HG02642 (cell line): ENCODE results near the gene SERPINA5.
"Not testable (repeated sequence)": the region's sequence is repeated elsewhere in the genome, so short reads cannot be mapped to it uniquely, and the experiment has no call there.

Experiments
- ATAC-seq: cut with Tn5 transposase; IDR thresholded peaks from one replicate; pipeline ENCODE4 v1.9.1; 2021; ENCODE audit warnings: mild to moderate bottlenecking; ENCODE audit not compliant: unreplicated experiment, poor library complexity

SERPINA5 gene

GRCh38 chr14:94597788-94598187 lies 16.6 kb downstream of the SERPINA5 start:
- no peak for ATAC-seq

GRCh38 chr14:94598506-94598815 lies 17.2 kb downstream of the SERPINA5 start:
- no peak for ATAC-seq

DNA sequence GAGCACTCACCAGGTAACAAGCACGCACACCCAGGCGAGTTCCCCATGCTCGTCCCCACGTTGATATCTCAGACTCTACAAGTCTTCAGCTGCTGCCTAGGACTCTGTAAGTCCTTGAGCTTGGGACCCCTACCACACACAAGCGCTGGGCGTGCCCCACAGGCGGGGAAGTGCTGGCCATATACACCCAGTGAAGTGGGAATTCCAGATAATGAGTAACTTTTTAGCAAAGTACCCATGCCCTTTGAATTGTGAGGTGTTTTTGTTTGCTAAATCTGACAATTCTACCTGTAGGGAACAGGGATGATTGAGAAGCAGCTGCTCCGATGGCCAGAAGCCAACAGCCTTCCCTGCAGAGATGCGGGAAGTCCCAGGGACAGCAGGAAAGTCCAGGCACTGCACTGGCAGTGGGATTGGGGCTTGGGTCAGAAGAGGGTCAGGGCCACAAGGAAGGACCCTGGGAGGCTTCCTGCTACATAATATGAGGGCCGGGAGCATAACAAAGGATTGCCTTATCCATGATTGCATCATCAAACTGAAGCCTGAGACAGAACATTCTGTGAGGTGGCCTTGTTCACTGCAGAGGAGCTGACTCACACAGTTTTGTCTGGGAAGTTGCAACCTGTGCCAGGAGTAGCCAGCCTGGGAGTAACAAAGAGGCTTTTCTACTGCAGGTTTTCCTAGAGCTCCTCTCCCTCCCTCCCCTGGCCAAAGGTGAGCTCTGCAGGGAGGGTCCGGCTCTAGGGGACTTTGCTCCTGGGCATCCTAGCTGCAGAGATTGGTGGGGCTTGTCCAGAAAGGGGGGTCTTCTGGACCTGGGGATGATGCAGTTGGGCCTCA lies 17.8 kb downstream of the SERPINA5 start:
- no peak for ATAC-seq

GRCh38 chr14:94599656-94600004 lies 18.4 kb downstream of the SERPINA5 start:
- ATAC-seq, result no peak

DNA sequence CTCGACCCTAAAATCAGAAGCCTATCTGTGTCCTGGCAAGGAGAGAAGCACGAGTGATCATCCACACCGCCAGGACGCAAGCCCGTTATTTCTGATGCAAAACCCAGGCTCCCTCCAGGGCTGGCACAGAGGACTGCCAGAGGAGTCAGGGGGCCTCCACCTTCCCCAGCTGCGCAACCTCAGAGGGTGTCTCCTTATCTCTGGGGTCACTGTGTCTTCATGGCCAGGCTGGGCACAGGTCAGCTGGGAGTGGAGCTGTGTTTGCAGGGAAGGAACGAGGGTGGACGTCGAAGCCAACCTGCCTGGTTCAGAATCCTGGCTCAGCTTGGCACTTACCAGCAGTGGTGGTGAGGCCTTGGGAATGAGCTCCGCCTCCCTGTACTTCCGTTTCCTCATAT lies 18.9 kb downstream of the SERPINA5 start:
- no peak for ATAC-seq

DNA sequence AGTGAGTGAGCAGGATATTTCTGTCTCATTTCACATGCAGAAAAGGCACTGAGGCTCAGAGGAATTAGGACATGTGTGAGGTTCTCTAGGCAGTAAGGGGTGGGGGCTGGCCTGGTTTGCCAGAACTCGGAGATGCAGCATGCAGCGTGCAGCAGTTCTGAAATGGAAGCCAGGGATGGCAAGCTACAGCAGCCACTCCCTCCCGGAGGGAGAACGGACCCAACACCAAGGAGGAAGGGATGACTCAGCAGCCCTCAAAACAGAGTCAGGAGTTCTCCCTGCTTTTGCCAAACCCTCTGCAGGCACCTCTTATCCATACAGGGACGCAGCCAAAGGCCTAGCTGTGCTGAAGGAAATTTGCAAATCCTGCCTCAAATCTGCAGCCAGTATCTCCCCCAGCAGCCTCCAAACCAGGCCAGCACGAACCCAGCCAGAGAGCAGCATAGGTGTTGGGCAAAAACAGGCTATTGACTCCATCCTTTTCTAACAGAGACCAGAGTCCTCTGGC lies 20.7 kb downstream of the SERPINA5 start:
- ATAC-seq, result no peak

DNA sequence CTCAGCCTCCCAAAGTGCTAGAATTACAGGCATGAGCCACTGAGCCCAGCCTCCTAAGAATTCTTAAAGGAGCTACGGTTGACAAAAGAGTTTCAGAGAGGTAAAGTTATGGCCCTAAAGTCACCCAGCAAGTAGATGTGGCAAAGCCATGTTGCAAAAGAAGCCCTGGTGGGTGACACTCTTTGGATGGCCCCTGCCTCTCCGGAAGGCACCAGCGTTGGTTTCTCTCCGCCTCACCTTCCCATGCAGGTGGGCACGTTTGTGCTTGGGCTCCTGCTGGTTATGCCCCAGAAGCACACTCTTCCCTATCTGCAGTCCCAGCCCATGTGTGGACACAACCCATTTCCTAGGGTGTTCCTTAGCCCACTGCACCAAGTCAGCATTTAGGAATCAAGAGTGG lies 21.5 kb downstream of the SERPINA5 start:
- no peak for ATAC-seq

GRCh38 chr14:94605361-94605760 lies 24.1 kb downstream of the SERPINA5 start:
- ATAC-seq, result no peak

- not testable (repeated sequence) for ATAC-seq
Measured at GRCh38 chr14:94608966-94609365, 27.7 kb downstream of the SERPINA5 start.

DNA sequence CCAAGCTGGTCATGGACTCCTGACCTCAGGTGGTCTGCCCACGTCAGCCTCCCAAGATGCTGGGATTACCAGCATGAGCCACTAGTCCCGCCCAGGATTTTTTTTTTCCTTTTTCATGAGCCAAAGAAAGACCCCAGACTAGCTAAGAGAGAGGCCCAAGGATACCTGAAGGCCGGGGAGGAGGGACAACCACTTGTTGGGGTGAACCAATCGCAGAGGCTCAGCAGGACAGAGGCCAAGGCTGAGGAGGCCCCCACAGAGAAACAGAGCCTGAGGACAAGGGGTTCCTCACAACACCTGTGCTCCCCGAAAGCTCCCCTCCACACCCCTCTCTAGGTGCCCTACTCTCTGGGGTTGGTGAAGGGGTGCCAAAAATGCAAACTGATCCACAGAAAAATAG lies 30.0 kb downstream of the SERPINA5 start:
- ATAC-seq, result no peak

- no peak for ATAC-seq
Measured at GRCh38 chr14:94612174-94612573, 30.9 kb downstream of the SERPINA5 start, which contains the start of gene SERPINA3. TSS of gene SERPINA3 (plus strand) at chr14:94612391. CDS start at chr14:94614442, 2,051 bp downstream.

GRCh38 chr14:94612580-94613554 lies 31.6 kb downstream of the SERPINA5 start:
- no peak for ATAC-seq

GRCh38 chr14:94613720-94614644 lies 32.8 kb downstream of the SERPINA5 start:
- ATAC-seq, result no peak

DNA sequence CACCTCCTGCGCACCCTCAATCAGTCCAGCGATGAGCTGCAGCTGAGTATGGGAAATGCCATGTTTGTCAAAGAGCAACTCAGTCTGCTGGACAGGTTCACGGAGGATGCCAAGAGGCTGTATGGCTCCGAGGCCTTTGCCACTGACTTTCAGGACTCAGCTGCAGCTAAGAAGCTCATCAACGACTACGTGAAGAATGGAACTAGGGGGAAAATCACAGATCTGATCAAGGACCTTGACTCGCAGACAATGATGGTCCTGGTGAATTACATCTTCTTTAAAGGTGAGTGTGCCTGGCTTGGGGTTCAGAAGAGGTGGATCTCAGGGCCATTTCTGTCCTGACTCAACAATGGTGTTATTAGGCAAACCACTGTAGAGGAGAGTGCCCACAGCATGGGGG lies 33.6 kb downstream of the SERPINA5 start:
- no peak for ATAC-seq

DNA sequence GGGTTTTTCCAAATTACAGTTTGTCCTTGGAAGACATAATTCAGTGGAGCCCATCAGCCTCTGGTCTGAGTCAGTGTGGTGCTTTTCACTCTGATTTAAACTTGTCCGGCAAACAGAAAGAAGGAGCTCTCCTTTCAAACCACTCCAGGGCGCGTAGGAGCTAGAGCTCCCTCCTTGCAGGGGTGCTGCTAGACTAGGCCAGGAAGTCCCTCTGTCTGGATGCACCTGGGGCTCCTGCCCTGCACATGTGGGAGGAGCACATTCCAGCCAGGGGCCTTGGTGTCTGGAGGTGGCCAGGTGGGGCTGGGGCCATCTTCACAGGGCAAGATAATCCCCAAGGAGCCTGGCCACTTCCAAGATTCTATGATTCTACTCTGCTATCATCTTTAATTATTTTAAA lies 34.0 kb downstream of the SERPINA5 start:
- no peak for ATAC-seq

- no peak for ATAC-seq
Measured at GRCh38 chr14:94615823-94616570, 34.8 kb downstream of the SERPINA5 start.

GRCh38 chr14:94617366-94617941 lies 36.2 kb downstream of the SERPINA5 start:
- ATAC-seq, result no peak

DNA sequence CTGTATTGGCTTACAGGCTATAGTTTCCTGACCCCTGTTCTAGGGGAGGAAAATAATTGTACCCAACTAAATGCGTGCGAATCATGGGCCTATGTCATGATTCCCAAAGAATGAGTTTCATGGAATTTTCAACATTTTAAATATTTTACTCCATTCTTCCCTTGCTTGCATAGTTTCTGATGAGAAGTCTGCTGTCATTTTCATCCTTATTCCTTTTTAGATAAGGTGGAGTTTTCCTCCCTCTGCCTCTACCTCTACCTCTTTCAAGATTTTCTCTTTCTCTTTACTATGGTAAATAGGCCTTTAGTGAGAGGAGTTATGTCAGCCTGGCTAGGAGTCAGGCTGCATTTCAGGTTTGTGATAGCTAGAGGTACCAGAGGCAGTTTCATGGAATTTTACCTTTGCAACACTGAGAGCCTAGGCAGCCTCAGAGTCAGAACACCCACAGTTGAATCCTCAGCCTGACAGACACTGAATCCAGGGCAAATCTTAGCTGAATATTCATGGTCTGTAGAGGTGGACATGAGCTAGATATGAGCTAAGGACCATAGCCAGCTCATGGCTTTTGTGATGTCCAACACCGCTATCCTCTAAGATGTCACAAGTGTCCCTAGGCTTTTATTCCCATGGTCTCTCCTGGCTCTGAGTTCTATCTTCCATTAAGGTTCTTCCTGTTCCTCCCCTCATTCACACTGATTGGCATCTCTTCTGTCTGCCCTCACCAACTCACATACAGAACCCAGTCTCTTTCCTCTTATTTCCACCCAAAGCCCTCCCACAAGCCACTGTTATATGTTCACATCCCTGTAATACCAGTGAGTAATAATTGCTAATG lies 37.0 kb downstream of the SERPINA5 start:
- no peak for ATAC-seq
